ENCODE results near the gene RPS6KA1.

GRCh38 chr1:26493938-26494337 lies 35.6 kb upstream of the RPS6KA1 start:
- TF ChIP-seq CTCF (IDR thresholded peaks at IDR 0.05; ENCODE audit: insufficient read depth, low read length) (no peak), POLR2AphosphoS5 (IDR thresholded peaks at IDR 0.05; ENCODE audit: low read depth) (no peak), GABPA (IDR thresholded peaks at IDR 0.05; ENCODE audit: low read depth) (no peak)
- TF ChIP-seq, protein P1, sequence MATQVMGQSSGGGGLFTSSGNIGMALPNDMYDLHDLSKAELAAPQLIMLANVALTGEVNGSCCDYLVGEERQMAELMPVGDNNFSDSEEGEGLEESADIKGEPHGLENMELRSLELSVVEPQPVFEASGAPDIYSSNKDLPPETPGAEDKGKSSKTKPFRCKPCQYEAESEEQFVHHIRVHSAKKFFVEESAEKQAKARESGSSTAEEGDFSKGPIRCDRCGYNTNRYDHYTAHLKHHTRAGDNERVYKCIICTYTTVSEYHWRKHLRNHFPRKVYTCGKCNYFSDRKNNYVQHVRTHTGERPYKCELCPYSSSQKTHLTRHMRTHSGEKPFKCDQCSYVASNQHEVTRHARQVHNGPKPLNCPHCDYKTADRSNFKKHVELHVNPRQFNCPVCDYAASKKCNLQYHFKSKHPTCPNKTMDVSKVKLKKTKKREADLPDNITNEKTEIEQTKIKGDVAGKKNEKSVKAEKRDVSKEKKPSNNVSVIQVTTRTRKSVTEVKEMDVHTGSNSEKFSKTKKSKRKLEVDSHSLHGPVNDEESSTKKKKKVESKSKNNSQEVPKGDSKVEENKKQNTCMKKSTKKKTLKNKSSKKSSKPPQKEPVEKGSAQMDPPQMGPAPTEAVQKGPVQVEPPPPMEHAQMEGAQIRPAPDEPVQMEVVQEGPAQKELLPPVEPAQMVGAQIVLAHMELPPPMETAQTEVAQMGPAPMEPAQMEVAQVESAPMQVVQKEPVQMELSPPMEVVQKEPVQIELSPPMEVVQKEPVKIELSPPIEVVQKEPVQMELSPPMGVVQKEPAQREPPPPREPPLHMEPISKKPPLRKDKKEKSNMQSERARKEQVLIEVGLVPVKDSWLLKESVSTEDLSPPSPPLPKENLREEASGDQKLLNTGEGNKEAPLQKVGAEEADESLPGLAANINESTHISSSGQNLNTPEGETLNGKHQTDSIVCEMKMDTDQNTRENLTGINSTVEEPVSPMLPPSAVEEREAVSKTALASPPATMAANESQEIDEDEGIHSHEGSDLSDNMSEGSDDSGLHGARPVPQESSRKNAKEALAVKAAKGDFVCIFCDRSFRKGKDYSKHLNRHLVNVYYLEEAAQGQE (IDR thresholded peaks at IDR 0.05; ENCODE audit: insufficient replicate concordance, low read depth), result no peak

Measured in HL-60 (cell line).